Measurements from ENCODE around the gene MAMDC2. TPM values are rescaled to one million over a fixed set of nuclear protein-coding genes. Genes with fewer than 3 reads are reported as not detected.

Gene MAMDC2
- total RNA-seq, 1 experiment from 2014 or later = 4.6 TPM

GRCh38 chr9:70222354-70222753 lies 178.7 kb downstream of the MAMDC2 start:
- Histone ChIP-seq H3K4me1 (ENCODE audit: insufficient read depth, low read length) (no peaks in the 10 kb centered on the region), H4K91ac (ENCODE audit: insufficient read length, low read depth, low read length) (no peak overlapping the region), H3K9ac (ENCODE audit: extremely low read depth, insufficient read length, low read length) (no peak overlapping the region), H3K4me2 (ENCODE audit: insufficient read depth, insufficient read length, low read length) (no peak overlapping the region), H4K5ac (ENCODE audit: insufficient read length, low read depth, low read length) (no peak overlapping the region), H2AK5ac (ENCODE audit: insufficient read length, low read length) (no peak overlapping the region), H3K79me1 (ENCODE audit: insufficient read depth, low read depth, low read length, poor library complexity, severe bottlenecking) (no peaks in the 10 kb centered on the region), H2BK15ac (ENCODE audit: low read depth, low read length) (no peak overlapping the region), H3K18ac (ENCODE audit: insufficient read length, low read depth, low read length) (no peak overlapping the region), H2BK5ac (ENCODE audit: insufficient read length, low read length) (no peak overlapping the region), H3K27ac (ENCODE audit: insufficient read length, low read depth, low read length) (no peak overlapping the region), H3K79me2 (ENCODE audit: insufficient read depth, low read length) (no peaks in the 10 kb centered on the region), H2AFZ (ENCODE audit: low read length) (no peak overlapping the region), H3T11ph (ENCODE audit: low read length) (no peak overlapping the region), H2BK120ac (ENCODE audit: low read depth, low read length, poor library complexity, severe bottlenecking) (no peak overlapping the region), H4K20me1 (ENCODE audit: control insufficient read depth, insufficient read depth, insufficient read length) (no peaks in the 10 kb centered on the region), H3K14ac (ENCODE audit: insufficient read depth, low read length) (no peak overlapping the region), H2BK20ac (ENCODE audit: low read depth, low read length, poor library complexity, severe bottlenecking) (no peak overlapping the region), H2BK12ac (ENCODE audit: insufficient read length, low read depth, low read length) (no peak overlapping the region), H3K56ac (ENCODE audit: insufficient read length, low read depth, low read length) (no peak overlapping the region), H3K27me3 (ENCODE audit: insufficient read depth, low read length) (no peaks in the 10 kb centered on the region), H4K8ac (replicated peaks; ENCODE audit: insufficient read length, low read depth, low read length) (no peak overlapping the region), H3K9me3 (ENCODE audit: control insufficient read depth, low read depth, low read length) (no peaks in the 10 kb centered on the region), H3K23me2 (ENCODE audit: insufficient read length, low read depth, low read length, poor library complexity, severe bottlenecking) (no peaks in the 10 kb centered on the region), H3K23ac (ENCODE audit: insufficient read length, low read depth, low read length) (no peak overlapping the region), H3K4ac (ENCODE audit: low read depth, low read length) (no peak overlapping the region)
- no peak overlapping the region for H3K27ac Mint-ChIP-seq
- no CpG with 5 or more reads among the region's 1 CpG for WGBS (ENCODE audit: extremely low coverage, insufficient read length, low lambda C conversion rate)
- no peak for TF ChIP-seq CTCF (conservative IDR thresholded peaks at IDR 0.05)
- H3K36me3 Mint-ChIP-seq (ENCODE audit: insufficient read depth in 1 of 3, low read depth in 3 of 3) = peaks cover 0 to 10% (median 4%) of the 10 kb centered on the region in 3 experiments; a peak in 2 of 7 replicates
- H3K27me3 Mint-ChIP-seq (ENCODE audit: low read depth) = no peaks in the 10 kb centered on the region
- H3K4me3 Mint-ChIP-seq = no peak overlapping the region
- H3K4me1 Mint-ChIP-seq = no peaks in the 10 kb centered on the region
- 0 out of 5 replicates have a peak, but pooled peaks cover 0 to 4% of the 10 kb centered on the region in 2 experiments for H3K9me3 Mint-ChIP-seq
- no peak for DNase-seq
